Activated naive CD4-positive, alpha-beta T cell treated with anti-CD3 and anti-CD28 coated beads for 36 hours (primary cell): ENCODE data around the gene PRKCE. TPM values are rescaled to one million over a fixed set of nuclear protein-coding genes. Genes with fewer than 3 reads are reported as not detected.

Experiments used
- CTCF ChIA-PET: fragments of 350-600 bp; sonication (Branson Sonifier 250); formaldehyde crosslinking; loops from one replicate; lab custom pipeline; 2021; ENCODE audit warnings: antibody characterized with exemption; lab: Charles Lee
- DNase-seq: peaks from one replicate; pipeline ENCODE4 v3.0.0-alpha.2; 2020
- H3K27ac Mint-ChIP-seq: one replicate; pipeline ENCODE4 v1.8.0; 2021; ENCODE audit warnings: mild to moderate bottlenecking, mixed read lengths
- H3K27me3 Mint-ChIP-seq: one replicate; pipeline ENCODE4 v1.8.0; 2021; ENCODE audit warnings: low read depth, mixed read lengths
- H3K36me3 Mint-ChIP-seq: one replicate; pipeline ENCODE4 v1.8.0; 2021; ENCODE audit warnings: low read depth, mixed read lengths
- H3K4me1 Mint-ChIP-seq: one replicate; pipeline ENCODE4 v1.8.0; 2021; ENCODE audit warnings: low read depth, mixed read lengths
- H3K4me3 Mint-ChIP-seq: one replicate; pipeline ENCODE4 v1.8.0; 2021; ENCODE audit warnings: mild to moderate bottlenecking, moderate library complexity, mixed read lengths
- H3K9me3 Mint-ChIP-seq: one replicate; pipeline ENCODE4 v1.8.0; 2021; ENCODE audit warnings: mixed read lengths
- intact Hi-C: fragments of 100-400 bp; cut with micrococcal nuclease; formaldehyde crosslinking; loops from one replicate; pipeline ENCODE4 v1.15.1; 2023
- total RNA-seq, 2 experiments: library from RNA; stranded (reverse); gene quantifications; one replicate each; pipeline ENCODE4 v1.2.3, GENCODE V29; 2021

The PRKCE gene
- total RNA-seq, 2 experiments from 2014 or later, result 9.4 to 10.6 TPM

DNA sequence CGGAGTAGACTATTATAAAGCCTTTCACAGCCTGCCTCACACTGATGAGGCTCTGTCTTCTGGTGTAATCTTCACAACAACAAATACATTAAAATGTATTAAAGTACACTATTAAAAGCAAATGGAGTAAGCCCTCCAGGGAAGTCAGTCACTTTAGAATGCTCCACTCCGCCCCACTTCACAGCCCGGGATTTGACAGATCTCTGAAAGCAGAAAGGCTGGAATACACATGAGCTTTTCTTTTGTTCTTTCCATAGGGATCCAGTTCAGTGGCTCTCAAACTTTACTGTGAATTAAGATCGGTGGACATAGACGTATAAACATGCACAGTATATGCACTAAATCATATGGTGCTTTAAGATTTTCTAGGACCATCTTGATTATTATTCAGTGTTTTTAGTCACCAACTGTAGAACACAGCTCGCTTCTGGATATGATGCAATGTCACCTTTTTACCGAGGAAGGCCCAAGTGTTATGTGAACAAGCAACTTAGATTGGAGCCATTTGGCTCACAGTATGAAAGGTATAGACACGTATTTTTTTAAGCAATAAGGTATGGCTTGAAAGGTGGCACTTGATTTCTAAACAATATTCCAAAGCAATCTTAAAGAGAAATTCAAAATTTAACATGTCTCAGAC lies 151.1 kb downstream of the PRKCE start:
- DNase-seq, result no peak

DNA sequence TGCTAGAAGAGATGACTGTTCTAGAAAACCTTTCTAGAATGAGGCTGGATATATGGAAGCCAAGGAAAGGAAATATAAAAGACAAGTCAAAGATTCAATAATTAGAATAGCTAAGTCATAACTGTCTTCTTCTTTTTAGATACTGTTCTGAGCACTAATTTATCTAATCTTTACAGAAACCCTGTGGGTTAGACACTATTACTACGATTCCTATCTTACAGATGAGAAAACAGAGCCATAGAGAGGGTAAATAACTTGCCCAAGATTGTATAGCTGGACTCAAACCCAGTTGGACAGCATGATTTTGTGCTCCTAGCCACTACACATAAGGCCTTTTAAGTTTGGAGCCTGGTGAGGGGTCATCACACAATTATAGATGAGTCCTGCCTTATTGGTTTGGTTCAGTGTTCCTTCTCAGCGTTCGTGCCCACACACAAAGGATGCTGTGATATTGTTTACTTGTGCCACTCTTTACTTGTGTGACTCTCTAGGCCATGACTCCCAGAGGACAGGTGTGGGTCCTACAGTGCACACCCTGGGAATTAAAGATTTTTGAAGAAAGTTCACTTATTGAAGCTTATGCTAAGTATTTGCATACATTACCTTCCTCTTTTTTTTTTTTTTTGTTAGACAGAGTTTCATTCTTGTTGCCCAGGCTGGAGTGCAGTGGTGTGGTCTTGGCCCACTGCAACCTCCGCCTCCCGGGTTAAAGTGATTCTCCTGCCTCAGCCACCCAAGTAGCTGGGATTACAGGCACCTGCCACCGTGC lies 153.7 kb downstream of the PRKCE start:
- intact Hi-C loops, result no loop called here
- Mint-ChIP-seq H3K9me3 (no peaks in the 10 kb centered on the region), H3K4me1 (no peaks in the 10 kb centered on the region), H3K27ac (no peak overlapping the region), H3K4me3 (no peak overlapping the region), H3K36me3 (no peaks in the 10 kb centered on the region), H3K27me3 (no peaks in the 10 kb centered on the region)
- CTCF ChIA-PET, result interaction anchor here (1.3 kb wide), 1 partner anchor 27 kb away, joined by 4 read pairs; no protein-coding TSS in a partner anchor
- no peak for DNase-seq

More for the DNA sequence above, 151.1 kb downstream of the PRKCE start:
- Mint-ChIP-seq H3K4me1 (no peaks in the 10 kb centered on the region), H3K4me3 (no peak overlapping the region), H3K27me3 (no peaks in the 10 kb centered on the region), H3K9me3 (no peaks in the 10 kb centered on the region), H3K27ac (no peak overlapping the region), H3K36me3 (no peaks in the 10 kb centered on the region)
- CTCF ChIA-PET, result no interaction called here
- intact Hi-C loops, result no loop called here

DNA sequence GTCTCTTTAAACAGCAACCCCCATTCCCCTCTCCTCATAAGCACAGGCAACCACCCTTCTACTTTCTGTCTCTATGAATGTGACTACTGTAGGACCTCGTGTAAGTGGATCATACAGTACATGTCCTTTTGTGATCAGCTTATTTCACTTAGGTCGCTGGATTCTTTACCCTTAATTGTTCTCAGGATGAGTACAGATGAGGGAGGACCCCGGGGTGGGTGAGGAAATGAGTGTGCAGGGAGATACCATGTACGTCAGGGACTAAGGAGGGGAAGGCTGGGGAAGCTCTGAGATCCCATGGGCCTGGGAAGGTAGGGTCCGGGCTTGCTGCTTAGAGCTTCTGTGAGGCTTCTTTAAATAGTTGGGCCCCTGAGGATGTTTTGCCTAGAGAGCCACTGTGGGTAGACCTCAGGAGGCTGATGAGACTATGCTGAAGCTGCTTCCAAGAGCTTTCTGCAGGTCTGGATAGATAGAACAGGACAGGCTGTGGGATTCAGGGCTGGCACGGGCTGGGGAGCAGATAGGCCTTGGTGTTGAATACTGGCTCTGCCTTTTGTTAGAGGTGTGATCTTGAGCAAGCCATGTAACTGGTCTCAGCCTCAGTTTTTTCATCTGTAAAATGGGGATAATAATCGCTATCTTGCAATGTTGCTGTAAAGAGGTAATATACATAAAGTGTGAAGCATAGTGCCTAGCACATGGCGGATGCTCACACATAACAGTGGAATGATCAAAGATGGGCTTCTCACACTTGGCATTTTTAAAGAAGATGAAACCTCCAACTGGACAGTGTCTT lies 155.3 kb downstream of the PRKCE start:
- H3K27ac Mint-ChIP-seq, result no peak overlapping the region
- H3K4me3 Mint-ChIP-seq, result no peak overlapping the region
- no peaks in the 10 kb centered on the region for H3K4me1 Mint-ChIP-seq
- intact Hi-C loops, result no loop called here
- H3K36me3 Mint-ChIP-seq, result no peaks in the 10 kb centered on the region
- H3K9me3 Mint-ChIP-seq, result no peaks in the 10 kb centered on the region
- no peaks in the 10 kb centered on the region for H3K27me3 Mint-ChIP-seq
- no peak for DNase-seq
- CTCF ChIA-PET, result interaction anchor here (0.6 to 2.1 kb wide), 2 partner anchors 11 to 28 kb away, joined by 3 to 6 read pairs; no protein-coding TSS in a partner anchor

DNA sequence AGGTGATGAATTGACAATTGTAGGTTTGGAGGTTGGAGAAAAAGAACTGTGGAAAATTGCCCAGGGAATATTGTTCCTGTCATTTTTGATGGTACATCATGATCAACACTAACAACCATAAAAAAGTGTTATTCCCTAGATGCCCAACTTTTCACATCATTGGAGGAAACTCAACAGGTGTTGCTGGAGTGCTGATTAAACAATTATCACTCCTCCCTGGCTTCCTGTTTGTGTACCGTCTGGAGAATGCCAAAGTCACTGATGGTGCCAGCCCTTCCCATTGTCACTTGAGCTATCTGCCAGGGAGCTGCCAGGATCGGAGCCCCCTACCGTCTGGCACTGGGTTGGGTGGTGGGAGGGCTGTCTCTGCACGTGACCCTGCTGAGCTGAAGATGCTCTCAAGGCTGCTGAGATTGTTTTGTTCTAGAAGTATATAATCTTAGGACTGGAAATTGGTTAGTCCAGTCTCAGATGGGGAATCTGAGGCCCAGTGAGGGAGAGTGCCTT lies 156.9 kb downstream of the PRKCE start:
- Mint-ChIP-seq H3K27me3 (no peaks in the 10 kb centered on the region), H3K4me1 (peaks cover 3% of the 10 kb centered on the region), H3K9me3 (no peaks in the 10 kb centered on the region), H3K36me3 (no peaks in the 10 kb centered on the region), H3K4me3 (no peak overlapping the region), H3K27ac (no peak overlapping the region)
- DNase-seq, result no peak
- CTCF ChIA-PET, result no interaction called here
- intact Hi-C loops, result no loop called here

DNA sequence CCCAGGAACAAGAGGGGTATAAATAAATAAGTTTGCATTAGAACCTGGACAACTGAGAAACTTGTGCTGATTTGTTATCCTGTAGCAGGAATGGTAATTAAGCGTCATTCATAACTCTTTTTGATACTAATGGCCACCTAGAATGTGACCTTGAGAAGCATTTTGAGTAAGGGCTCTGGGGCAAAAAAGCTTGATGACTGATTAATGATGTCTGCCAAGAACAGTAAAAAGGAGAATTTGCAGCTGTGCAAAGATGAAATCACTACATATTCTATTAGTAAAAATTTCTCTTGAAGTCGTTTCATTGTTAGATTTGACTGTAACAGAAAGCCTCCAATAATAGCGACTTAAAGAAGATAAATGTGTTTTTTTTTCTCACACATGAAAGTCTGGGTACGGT lies 157.7 kb downstream of the PRKCE start:
- H3K27me3 Mint-ChIP-seq, result no peaks in the 10 kb centered on the region
- intact Hi-C loops, result no loop called here
- DNase-seq, result no peak
- no peaks in the 10 kb centered on the region for H3K9me3 Mint-ChIP-seq
- H3K4me3 Mint-ChIP-seq, result no peak overlapping the region
- H3K27ac Mint-ChIP-seq, result no peak overlapping the region
- peaks cover 3% of the 10 kb centered on the region for H3K4me1 Mint-ChIP-seq
- no peaks in the 10 kb centered on the region for H3K36me3 Mint-ChIP-seq
- CTCF ChIA-PET, result no interaction called here

DNA sequence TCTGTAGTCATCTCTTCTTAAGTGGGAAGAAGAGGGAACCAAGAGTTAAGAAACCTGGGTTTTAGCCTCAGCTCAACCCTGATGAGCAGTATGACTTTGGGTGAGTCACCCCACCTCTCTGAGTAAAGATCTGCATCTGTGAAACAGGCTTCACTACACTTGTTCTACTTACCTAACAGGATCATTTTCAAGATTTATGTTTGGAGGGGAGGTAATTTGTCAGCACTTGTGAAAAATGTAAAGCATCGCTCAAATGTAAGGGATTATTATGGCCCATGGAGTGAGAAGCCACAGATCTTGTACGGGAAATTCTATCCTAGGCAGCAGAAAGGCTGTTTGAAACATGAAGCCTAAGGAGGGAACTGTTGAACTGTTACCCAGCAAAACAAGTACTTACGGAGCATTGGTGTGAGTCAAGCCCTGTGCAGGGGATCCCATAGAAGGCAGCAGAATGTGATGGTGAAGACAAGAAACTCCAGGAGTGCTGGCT lies 160.6 kb downstream of the PRKCE start:
- no peak for DNase-seq
- Mint-ChIP-seq H3K36me3 (no peaks in the 10 kb centered on the region), H3K9me3 (no peaks in the 10 kb centered on the region), H3K27me3 (no peaks in the 10 kb centered on the region), H3K27ac (no peak overlapping the region), H3K4me3 (no peak overlapping the region), H3K4me1 (peaks cover 3% of the 10 kb centered on the region)
- CTCF ChIA-PET, result interaction anchor here (0.9 kb wide), 1 partner anchor 136 kb away, joined by 4 read pairs; no protein-coding TSS in a partner anchor
- intact Hi-C loops, result no loop called here

DNA sequence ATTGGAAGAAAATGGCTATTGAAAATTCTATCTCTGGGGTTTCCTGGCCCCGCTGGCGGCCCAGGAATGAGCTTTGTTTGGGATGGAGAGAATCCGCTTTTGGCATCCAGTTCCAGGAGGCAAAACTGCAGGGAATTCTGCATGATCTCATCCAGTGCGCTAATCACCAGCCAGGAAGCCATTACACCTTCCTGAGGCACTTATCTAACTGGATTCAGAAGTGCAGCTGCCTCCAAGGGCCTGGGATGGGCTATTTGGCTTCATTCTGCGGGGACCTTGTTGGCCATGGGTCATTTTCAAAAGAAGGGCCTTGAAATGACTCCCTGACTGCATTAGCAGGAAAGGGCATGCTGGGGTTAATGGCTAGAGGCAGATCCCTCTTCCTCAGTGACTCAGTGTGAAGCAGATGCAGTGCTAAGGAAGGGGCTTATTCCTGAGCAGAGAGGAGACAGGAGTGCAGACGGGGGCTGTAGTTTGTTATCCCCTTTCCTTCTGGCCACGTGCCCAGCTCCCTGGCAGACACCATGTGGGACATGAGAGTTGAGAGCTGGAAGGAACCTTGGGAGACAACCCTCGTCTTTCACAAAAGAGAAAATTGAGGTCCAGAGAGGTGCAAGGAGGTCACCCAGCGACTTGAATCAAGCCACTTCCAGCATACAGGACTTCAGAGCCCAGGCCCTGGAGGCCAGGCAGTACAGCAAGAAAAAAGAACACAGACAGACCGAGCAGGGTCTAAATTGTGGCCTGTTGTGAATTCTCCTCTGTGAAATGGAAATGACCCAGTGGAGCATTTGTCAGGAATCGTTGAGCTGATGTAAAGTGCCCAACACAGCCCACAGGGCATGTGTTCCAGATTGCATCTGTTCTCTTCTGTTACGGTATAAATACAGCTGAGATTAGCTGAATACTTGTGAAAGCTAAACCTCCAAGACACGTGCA lies 161.8 kb downstream of the PRKCE start:
- H3K4me1 Mint-ChIP-seq, result peaks cover 3% of the 10 kb centered on the region
- CTCF ChIA-PET, result interaction anchor here (0.9 kb wide), 1 partner anchor 135 kb away, joined by 4 read pairs; no protein-coding TSS in a partner anchor
- no peaks in the 10 kb centered on the region for H3K27me3 Mint-ChIP-seq
- H3K27ac Mint-ChIP-seq, result no peak overlapping the region
- H3K4me3 Mint-ChIP-seq, result no peak overlapping the region
- no peaks in the 10 kb centered on the region for H3K9me3 Mint-ChIP-seq
- intact Hi-C loops, result no loop called here
- no peak for DNase-seq
- H3K36me3 Mint-ChIP-seq, result no peaks in the 10 kb centered on the region

DNA sequence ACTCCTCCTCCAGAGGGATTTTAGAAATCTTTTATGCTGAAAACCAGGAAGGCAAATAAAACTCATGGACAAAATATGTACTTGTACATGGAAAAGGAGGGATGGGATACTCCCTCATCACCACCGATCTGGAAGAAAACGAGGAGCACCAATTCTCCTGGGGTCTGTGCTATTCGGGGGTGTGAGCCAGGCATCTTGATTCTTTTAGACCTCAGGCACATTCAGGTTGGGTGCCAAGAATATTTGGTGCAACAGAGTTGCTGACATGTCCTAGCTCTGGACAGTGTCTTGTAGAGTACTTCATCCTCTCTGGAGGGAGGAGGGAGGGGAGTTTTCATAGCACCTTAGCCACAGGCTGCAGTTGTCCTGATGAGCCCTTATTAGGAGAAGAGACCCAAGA lies 163.0 kb downstream of the PRKCE start:
- Mint-ChIP-seq H3K4me3 (no peak overlapping the region), H3K9me3 (no peaks in the 10 kb centered on the region), H3K36me3 (no peaks in the 10 kb centered on the region), H3K4me1 (peaks cover 5% of the 10 kb centered on the region), H3K27ac (no peak overlapping the region), H3K27me3 (no peaks in the 10 kb centered on the region)
- DNase-seq, result no peak
- CTCF ChIA-PET, result no interaction called here
- intact Hi-C loops, result no loop called here

DNA sequence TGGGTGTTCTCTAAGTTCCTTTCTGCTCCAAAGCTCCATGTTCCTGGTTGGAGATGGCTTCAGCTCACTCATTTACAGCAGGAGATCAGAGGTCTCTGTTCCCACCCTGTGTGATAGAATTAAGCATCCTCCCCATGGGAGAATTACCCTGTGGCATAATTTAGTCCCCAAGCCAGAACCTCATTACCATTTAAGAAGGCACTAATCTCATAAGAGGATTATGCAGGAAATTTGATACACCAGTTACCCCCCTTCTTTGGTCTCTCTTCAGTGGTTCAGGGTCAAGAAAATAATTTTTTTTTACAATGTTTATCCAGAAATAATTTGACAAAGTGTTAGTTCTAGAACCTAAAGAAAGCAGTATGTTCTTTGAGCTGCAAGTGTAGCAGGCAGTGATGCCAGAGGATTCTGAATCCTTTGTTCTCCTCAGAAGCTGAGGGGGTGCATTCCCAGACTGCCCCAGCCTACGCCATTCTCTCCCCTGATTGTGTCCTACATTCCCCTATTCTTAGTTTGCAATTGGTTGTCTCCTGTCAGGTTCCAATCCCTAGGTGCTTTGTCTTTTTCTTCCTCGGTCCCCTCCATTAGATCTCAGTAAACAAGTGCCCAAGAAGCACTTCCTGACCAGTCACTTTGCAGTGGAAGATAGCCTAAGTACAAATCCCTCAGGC lies 163.6 kb downstream of the PRKCE start:
- CTCF ChIA-PET, result interaction anchor here (0.6 kb wide), 1 partner anchor 801 kb away, joined by 3 read pairs; no protein-coding TSS in a partner anchor
- Mint-ChIP-seq H3K4me3 (no peak overlapping the region), H3K9me3 (no peaks in the 10 kb centered on the region), H3K36me3 (no peaks in the 10 kb centered on the region), H3K4me1 (peaks cover 9% of the 10 kb centered on the region), H3K27me3 (no peaks in the 10 kb centered on the region), H3K27ac (no peak overlapping the region)
- DNase-seq, result no peak
- intact Hi-C loops, result no loop called here

DNA sequence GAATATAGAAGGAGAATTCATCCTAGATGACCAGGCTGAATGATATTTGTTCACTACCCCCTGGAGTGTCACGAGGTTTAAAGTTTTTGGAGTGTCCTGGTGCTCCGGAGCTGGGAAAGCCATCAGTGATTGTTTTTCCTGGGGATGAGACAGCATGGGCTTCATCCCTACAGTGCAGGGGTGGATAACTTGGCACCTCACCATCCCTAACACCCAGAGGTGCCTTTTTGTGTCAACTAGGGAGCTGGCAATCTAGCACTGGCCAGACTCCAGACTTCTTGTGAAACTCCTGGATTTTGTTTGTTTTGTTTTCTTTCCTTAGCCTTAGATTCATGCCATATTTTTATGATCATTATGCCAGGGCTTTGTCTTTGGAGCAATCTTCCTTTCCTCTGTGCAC lies 164.8 kb downstream of the PRKCE start:
- DNase-seq, result no peak
- peaks cover 10% of the 10 kb centered on the region for H3K4me1 Mint-ChIP-seq
- H3K36me3 Mint-ChIP-seq, result no peaks in the 10 kb centered on the region
- H3K9me3 Mint-ChIP-seq, result no peaks in the 10 kb centered on the region
- intact Hi-C loops, result no loop called here
- H3K27me3 Mint-ChIP-seq, result no peaks in the 10 kb centered on the region
- CTCF ChIA-PET, result no interaction called here
- no peak overlapping the region for H3K4me3 Mint-ChIP-seq
- no peak overlapping the region for H3K27ac Mint-ChIP-seq

DNA sequence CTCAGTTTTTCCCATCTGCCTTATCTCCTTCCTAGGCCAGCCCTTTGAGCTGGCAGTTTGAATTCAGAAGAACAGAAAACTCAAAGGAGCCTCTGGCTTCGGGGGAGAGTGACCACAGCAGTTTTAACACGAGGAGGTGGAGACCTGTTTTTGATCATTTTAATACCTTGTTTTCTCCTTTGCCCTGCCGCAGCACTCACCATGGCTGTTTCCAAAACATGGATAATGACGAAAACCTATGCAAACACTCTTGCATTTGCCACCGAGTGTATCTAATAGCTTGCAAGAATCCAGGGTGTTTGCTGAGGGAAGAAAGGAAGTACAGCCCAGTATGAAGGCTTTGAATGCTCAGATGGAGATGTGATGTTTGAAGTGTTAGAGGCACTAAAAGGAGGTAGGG lies 167.1 kb downstream of the PRKCE start:
- Mint-ChIP-seq H3K9me3 (no peaks in the 10 kb centered on the region), H3K4me1 (peaks cover 11% of the 10 kb centered on the region), H3K27me3 (no peaks in the 10 kb centered on the region), H3K36me3 (no peaks in the 10 kb centered on the region), H3K27ac (no peak overlapping the region), H3K4me3 (no peak overlapping the region)
- CTCF ChIA-PET, result interaction anchor here (1.4 kb wide), 1 partner anchor 178 kb away, joined by 3 read pairs; no protein-coding TSS in a partner anchor
- intact Hi-C loops, result no loop called here
- no peak for DNase-seq
